ENCODE data around the gene IL12RB1. TPM values are rescaled to one million over a fixed set of nuclear protein-coding genes. Genes with fewer than 3 reads are reported as not detected.

IL12RB1 gene
- total and polyA plus RNA-seq, 3 donors from 2014 or later = 0.39 to 2.5 (median 1.8) TPM

GRCh38 chr19:18117364-18117691 lies 30.6 kb upstream of the IL12RB1 start:
- 6 to 14% methylated on average over 11 of the region's 11 CpGs for WGBS, 2 donors
- intact Hi-C loops (cut with DNase I; ENCODE audit: low total_unique reads) = loop anchor here (5.0 to 10.0 kb wide), 2 partner anchors 47 to 135 kb away; no protein-coding TSS in a partner anchor

GRCh38 chr19:18114483-18114882 lies 27.7 kb upstream of the IL12RB1 start:
- no peak for DNase-seq
- WGBS, 2 donors = 94 to 96% methylated on average over 4 of the region's 4 CpGs
- Histone ChIP-seq H3K4me3 (no peak overlapping the region), H3K36me3 (ENCODE audit: low read depth, missing control alignments) (no peaks in the 10 kb centered on the region), H3K27ac (no peak overlapping the region), H3K4me1 (peaks cover 21% of the 10 kb centered on the region), H3K27me3 (no peaks in the 10 kb centered on the region), H3K9me3 (no peaks in the 10 kb centered on the region)
- intact Hi-C loops (cut with DNase I; ENCODE audit: low total_unique reads) = loop anchor here (10.0 kb wide), 1 partner anchor 50 kb away; no protein-coding TSS in a partner anchor
- TF ChIP-seq POLR2A (IDR thresholded peaks at IDR 0.05) (no peak), CTCF (IDR thresholded peaks at IDR 0.05) (no peak)

More at GRCh38 chr19:18117364-18117691, 30.6 kb upstream of the IL12RB1 start:
- Histone ChIP-seq H3K36me3 (ENCODE audit: low read depth, missing control alignments) (no peaks in the 10 kb centered on the region), H3K27ac (no peak overlapping the region), H3K4me1 (peaks cover 21% of the 10 kb centered on the region), H3K4me3 (peak overlapping the region; percentile 76 to 79), H3K27me3 (no peaks in the 10 kb centered on the region), H3K9me3 (no peaks in the 10 kb centered on the region)
- TF ChIP-seq CTCF (IDR thresholded peaks at IDR 0.05) = no peak
- no peak for TF ChIP-seq POLR2A (IDR thresholded peaks at IDR 0.05)
- no peak for DNase-seq

- intact Hi-C loops (cut with DNase I; ENCODE audit: low total_unique reads) = loop anchor here (10.0 kb wide), 1 partner anchor 51 kb away; no protein-coding TSS in a partner anchor
- TF ChIP-seq POLR2A (IDR thresholded peaks at IDR 0.05) (no peak), CTCF (IDR thresholded peaks at IDR 0.05) (no peak)
- Histone ChIP-seq H3K36me3 (ENCODE audit: low read depth, missing control alignments) (no peaks in the 10 kb centered on the region), H3K4me1 (peaks cover 15% of the 10 kb centered on the region), H3K9me3 (no peaks in the 10 kb centered on the region), H3K27ac (no peak overlapping the region), H3K4me3 (no peak overlapping the region), H3K27me3 (no peaks in the 10 kb centered on the region)
- WGBS, 2 donors = 94 to 95% methylated on average over 5 of the region's 5 CpGs
- DNase-seq = no peak
Observed at GRCh38 chr19:18113827-18114226, 27.1 kb upstream of the IL12RB1 start.

- WGBS, 2 donors = 43 to 44% methylated on average over 9 of the region's 9 CpGs
- Histone ChIP-seq H3K27ac (no peak overlapping the region), H3K27me3 (no peaks in the 10 kb centered on the region), H3K36me3 (ENCODE audit: low read depth, missing control alignments) (no peaks in the 10 kb centered on the region), H3K4me3 (no peak overlapping the region), H3K4me1 (peaks cover 7% of the 10 kb centered on the region), H3K9me3 (no peaks in the 10 kb centered on the region)
- peak; percentile 90 for DNase-seq
- intact Hi-C loops (cut with DNase I; ENCODE audit: low total_unique reads) = loop anchor here (10.0 kb wide), 1 partner anchor 52 kb away; no protein-coding TSS in a partner anchor
- TF ChIP-seq POLR2A (IDR thresholded peaks at IDR 0.05) (no peak), CTCF (IDR thresholded peaks at IDR 0.05) (peak; percentile 58 to 88 (median 84))
Observed at GRCh38 chr19:18112989-18113478, 26.3 kb upstream of the IL12RB1 start.
